Common myeloid progenitor, CD34-positive (primary cell): ENCODE data around the gene HSPBP1.

Experiments used
- CTCF ChIA-PET: fragments of 350-600 bp; sonication (Branson Sonifier 250); formaldehyde crosslinking; loops from one replicate; lab custom pipeline; 2021; ENCODE audit warnings: antibody characterized with exemption; lab: Charles Lee
- POLR2A ChIA-PET: fragments of 350-600 bp; sonication (Branson Sonifier 250); formaldehyde crosslinking; loops from one replicate; lab custom pipeline; 2021; ENCODE audit warnings: antibody characterized with exemption; lab: Charles Lee
- DNase-seq, 3 donors: peaks; one replicate each; pipeline versions ENCODE4 v3.0.0 to v3.0.0-alpha.2; 2013
- H3K27ac ChIP-seq, 2 experiments: 1 replicate in 1 of 2; 2 replicates in 1 of 2; pipeline ENCODE4 v1.7.0; 2013; ENCODE audit warnings: inconsistent platforms in 2 of 2, low read length in 2 of 2, mild to moderate bottlenecking in 2 of 2, low read depth in 1 of 2, moderate library complexity in 1 of 2; ENCODE audit not compliant: severe bottlenecking in 2 of 2, insufficient read depth in 1 of 2, poor library complexity in 1 of 2
- H3K27me3 ChIP-seq, 5 experiments: replicated peaks in 2 of 5; 1 replicate in 3 of 5; 2 replicates in 2 of 5; pipeline versions ENCODE4 v1.6.1 to v1.7.0; 2013; ENCODE audit warnings: low read length in 4 of 5, mild to moderate bottlenecking in 2 of 5, moderate library complexity in 2 of 5, inconsistent platforms in 1 of 5; ENCODE audit not compliant: insufficient read depth in 5 of 5, control insufficient read depth in 4 of 5
- H3K36me3 ChIP-seq, 4 experiments: 1 replicate in 2 of 4; 2 replicates in 2 of 4; pipeline versions ENCODE4 v1.6.1 to v1.7.0; 2013; ENCODE audit warnings: low read length in 3 of 4, control low read depth in 1 of 4, mild to moderate bottlenecking in 1 of 4; ENCODE audit not compliant: control insufficient read depth in 4 of 4, insufficient read depth in 4 of 4
- H3K4me1 ChIP-seq, 4 experiments: 1 replicate in 3 of 4; 2 replicates in 1 of 4; pipeline versions ENCODE4 v1.6.1 to v1.7.1; 2013; ENCODE audit warnings: low read length in 3 of 4, mild to moderate bottlenecking in 3 of 4, control low read depth in 1 of 4, inconsistent platforms in 1 of 4, moderate library complexity in 1 of 4; ENCODE audit not compliant: control insufficient read depth in 4 of 4, insufficient read depth in 4 of 4; ENCODE audit errors: control extremely low read depth in 1 of 4
- H3K4me3 ChIP-seq, 7 experiments: 1 replicate in 4 of 7; 2 replicates in 3 of 7; pipeline versions ENCODE4 v1.5.1 to v1.7.0; 2013; ENCODE audit warnings: mild to moderate bottlenecking in 7 of 7, low read length in 6 of 7, moderate library complexity in 6 of 7, inconsistent platforms in 2 of 7, low read depth in 2 of 7, control low read depth in 1 of 7; ENCODE audit not compliant: insufficient read depth in 4 of 7, control insufficient read depth in 1 of 7; ENCODE audit errors: extremely low read depth in 1 of 7
- H3K9me3 ChIP-seq, 5 experiments: 1 replicate in 4 of 5; 2 replicates in 1 of 5; pipeline versions ENCODE4 v1.6.1 to v1.7.1; 2013; ENCODE audit warnings: low read length in 4 of 5, mild to moderate bottlenecking in 2 of 5, inconsistent platforms in 1 of 5, low read depth in 1 of 5, moderate library complexity in 1 of 5; ENCODE audit not compliant: control insufficient read depth in 4 of 5, insufficient read depth in 2 of 5; ENCODE audit errors: control extremely low read depth in 1 of 5
- WGBS: methylation state at CpG from one replicate; pipeline ENCODE4 v1.1.5; 2013; ENCODE audit not compliant: insufficient coverage; 5-methylcytosine and 5-hydroxymethylcytosine counted together

The HSPBP1 gene

DNA sequence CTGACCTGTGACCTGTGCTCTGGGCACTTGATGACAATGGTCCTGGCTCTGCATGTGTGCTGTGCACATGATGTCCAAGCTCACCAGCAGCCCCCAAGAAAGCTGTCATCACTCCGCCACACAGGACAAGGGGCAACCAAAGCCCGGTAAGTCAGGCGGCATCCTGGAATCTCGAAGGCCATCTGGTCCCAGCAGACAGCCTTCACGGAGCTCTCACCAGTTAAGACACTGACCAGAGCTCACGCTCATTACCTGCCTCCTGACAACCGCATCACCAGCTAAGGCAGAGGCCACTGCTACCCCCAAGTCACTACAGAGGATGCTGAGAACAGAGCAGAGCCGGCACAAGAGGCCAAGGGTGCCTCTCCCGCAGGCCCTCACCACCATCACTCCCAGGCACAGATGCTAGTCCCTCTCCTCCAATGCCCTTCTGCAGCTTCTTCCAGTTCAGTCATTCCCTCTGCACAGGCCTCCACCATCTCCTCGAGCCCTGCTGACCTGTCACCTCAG lies 31.7 kb downstream of the HSPBP1 start:
- no peak for DNase-seq
- Histone ChIP-seq H3K27ac (peak overlapping the region; percentile 69 to 90), H3K9me3 (no peaks in the 10 kb centered on the region), H3K27me3 (no peaks in the 10 kb centered on the region), H3K36me3 (peaks cover 6 to 76% (median 41%) of the 10 kb centered on the region in 4 experiments), H3K4me3 (peak overlapping the region in 1 of 7 experiments; percentile 1), H3K4me1 (peaks cover 14 to 68% (median 63%) of the 10 kb centered on the region in 4 experiments)
- POLR2A ChIA-PET: interaction anchor here (1.4 kb wide), 1 partner anchor 11 kb away, joined by 6 read pairs; the partner anchor contains the start of gene PPP6R1
- CTCF ChIA-PET: interaction anchor here (1.4 to 1.8 kb wide), 3 partner anchors 8 to 11 kb away, joined by 4 to 5 read pairs (median 4); partner anchors contain the start of gene PPP6R1
- 93% methylated on average over 9 of the region's 10 CpGs for WGBS

DNA sequence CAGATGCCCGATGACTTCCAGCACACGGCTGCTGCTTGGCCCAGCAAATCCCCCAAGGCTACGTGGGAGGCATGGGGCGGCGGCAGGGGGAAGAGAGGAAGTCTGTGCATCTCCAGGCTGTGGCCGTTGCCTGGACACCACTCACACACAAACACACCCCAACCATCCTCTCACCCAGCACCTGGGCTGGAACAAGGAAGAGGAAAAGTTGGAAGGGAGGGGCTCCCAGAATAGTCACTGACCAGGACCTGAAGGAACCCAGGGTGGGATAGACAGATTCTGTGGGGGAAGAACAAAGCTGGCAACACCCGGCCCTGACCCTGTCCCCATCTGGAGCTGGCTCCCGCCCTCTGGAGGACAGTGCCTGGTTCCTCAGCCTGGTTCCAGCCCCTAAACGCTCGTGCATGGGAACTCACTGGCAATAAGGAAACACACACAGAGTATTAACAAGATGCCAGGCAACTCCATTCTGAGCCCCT lies 32.2 kb downstream of the HSPBP1 start:
- H3K4me3 ChIP-seq: peak overlapping the region in 2 of 7 experiments; percentile 28 to 52
- ChIA-PET CTCF (interaction anchor here (1.4 to 1.8 kb wide), 3 partner anchors 8 to 12 kb away, joined by 4 to 5 read pairs (median 4); partner anchors contain the start of gene PPP6R1), POLR2A (interaction anchor here (1.4 kb wide), 1 partner anchor 12 kb away, joined by 6 read pairs; the partner anchor contains the start of gene PPP6R1)
- peak overlapping the region; percentile 69 to 90 for H3K27ac ChIP-seq
- peaks cover 11 to 63% (median 58%) of the 10 kb centered on the region in 4 experiments for H3K4me1 ChIP-seq
- WGBS: 27% methylated on average over 5 of the region's 10 CpGs
- peaks cover 6 to 75% (median 42%) of the 10 kb centered on the region in 4 experiments for H3K36me3 ChIP-seq
- H3K27me3 ChIP-seq: no peaks in the 10 kb centered on the region
- peak; percentile 59 to 90 (median 89) for DNase-seq
- H3K9me3 ChIP-seq: no peaks in the 10 kb centered on the region

GRCh38 chr19:55246462-55247451 lies 33.2 kb downstream of the HSPBP1 start:
- POLR2A ChIA-PET: interaction anchor here (0.5 kb wide), 1 partner anchor 881 kb away, joined by 3 read pairs; no protein-coding TSS in a partner anchor
- DNase-seq: no peak
- peaks cover 12 to 84% (median 48%) of the 10 kb centered on the region in 4 experiments for H3K36me3 ChIP-seq
- WGBS: 93% methylated on average over 40 of the region's 40 CpGs
- peak overlapping the region in 1 of 7 experiments; percentile 52 for H3K4me3 ChIP-seq
- no peaks in the 10 kb centered on the region for H3K27me3 ChIP-seq
- CTCF ChIA-PET: interaction anchor here (0.8 to 1.7 kb wide), 4 partner anchors 8 to 142 kb away, joined by 3 to 4 read pairs (median 4); no protein-coding TSS in a partner anchor
- H3K4me1 ChIP-seq: peaks cover 7 to 54% (median 49%) of the 10 kb centered on the region in 4 experiments
- H3K9me3 ChIP-seq: no peaks in the 10 kb centered on the region
- H3K27ac ChIP-seq: peak overlapping the region; percentile 69 to 90

DNA sequence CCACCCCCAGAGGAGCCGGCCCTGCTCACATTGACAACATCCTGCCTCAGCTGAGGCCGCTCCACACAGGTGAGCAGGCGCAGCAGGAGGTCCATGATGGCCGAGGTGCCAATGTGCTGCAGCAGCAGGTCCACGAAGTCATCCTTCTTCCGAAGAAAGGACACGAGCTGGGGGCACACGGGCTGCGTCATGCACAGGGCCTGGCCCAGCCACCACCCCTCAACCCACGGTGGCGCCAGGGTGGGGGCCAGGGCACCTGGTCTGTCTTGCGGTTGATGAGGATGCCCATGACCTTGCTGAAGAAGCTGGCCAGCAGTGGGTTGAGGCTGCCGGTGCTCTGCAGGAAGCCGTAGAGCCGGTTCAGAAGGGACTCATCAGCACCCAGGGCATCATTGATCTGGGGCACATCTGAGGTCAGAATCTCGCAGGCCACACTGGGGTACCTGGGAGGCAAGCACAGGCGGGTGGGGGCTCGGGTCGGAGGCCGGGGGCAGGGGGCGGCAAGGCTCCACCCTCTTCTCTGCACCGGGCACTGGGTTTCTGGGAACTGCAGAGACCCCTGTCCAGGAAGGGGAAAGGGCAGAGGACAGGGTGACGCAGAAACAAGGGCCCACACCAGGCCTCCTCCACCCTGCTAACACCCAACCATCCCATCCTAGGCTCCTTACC lies 34.5 kb downstream of the HSPBP1 start:
- WGBS: over 99% methylated on average over 15 of the region's 23 CpGs
- Histone ChIP-seq H3K4me1 (peaks cover 0 to 40% (median 35%) of the 10 kb centered on the region in 4 experiments), H3K27ac (peak overlapping the region in 1 of 2 experiments; percentile 38), H3K36me3 (peaks cover 15 to 89% (median 59%) of the 10 kb centered on the region in 4 experiments), H3K4me3 (no peak overlapping the region), H3K9me3 (no peaks in the 10 kb centered on the region), H3K27me3 (no peaks in the 10 kb centered on the region)
- no peak for DNase-seq
- ChIA-PET POLR2A (interaction anchor here (0.8 kb wide), 1 partner anchor 14 kb away, joined by 4 read pairs; the partner anchor contains the start of gene PPP6R1), CTCF (interaction anchor here (1.0 to 1.7 kb wide), 3 partner anchors 9 to 143 kb away, joined by 3 to 4 read pairs (median 4); no protein-coding TSS in a partner anchor)

GRCh38 chr19:55244004-55244680 lies 35.8 kb downstream of the HSPBP1 start:
- Histone ChIP-seq H3K27me3 (no peaks in the 10 kb centered on the region), H3K9me3 (no peaks in the 10 kb centered on the region), H3K4me3 (no peak overlapping the region), H3K4me1 (peaks cover 0 to 28% (median 25%) of the 10 kb centered on the region in 4 experiments), H3K36me3 (peaks cover 18 to 94% (median 67%) of the 10 kb centered on the region in 4 experiments), H3K27ac (peak overlapping the region in 1 of 2 experiments; percentile 43)
- WGBS: 97% methylated on average over 11 of the region's 12 CpGs
- POLR2A ChIA-PET: no interaction called here
- no peak for DNase-seq
- CTCF ChIA-PET: interaction anchor here (1.0 to 1.6 kb wide), 2 partner anchors 9 to 43 kb away, joined by 3 to 5 read pairs; no protein-coding TSS in a partner anchor

DNA sequence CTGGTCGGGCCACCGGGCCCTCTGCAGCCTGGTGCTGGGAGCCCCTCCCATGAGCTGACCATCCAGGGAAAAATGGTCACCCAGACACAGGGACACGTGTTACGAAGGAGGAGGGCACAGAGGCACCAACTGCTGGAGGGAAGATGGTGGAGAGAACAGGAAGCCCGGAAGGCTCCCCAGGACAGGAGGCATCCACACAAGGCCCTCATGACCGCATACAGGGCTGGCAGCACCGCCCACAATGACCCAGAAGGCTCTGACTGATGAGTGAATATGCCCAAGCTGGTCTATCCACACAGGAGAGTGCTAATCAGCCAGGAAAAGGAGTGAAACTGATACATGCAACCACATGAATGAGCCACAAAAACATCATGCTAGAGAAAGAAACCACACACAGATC lies 37.4 kb downstream of the HSPBP1 start:
- Histone ChIP-seq H3K27me3 (no peaks in the 10 kb centered on the region), H3K4me1 (peaks cover 0 to 12% (median 8%) of the 10 kb centered on the region in 4 experiments), H3K9me3 (no peaks in the 10 kb centered on the region), H3K36me3 (peaks cover 25 to 94% (median 75%) of the 10 kb centered on the region in 4 experiments), H3K4me3 (no peak overlapping the region), H3K27ac (no peak overlapping the region)
- WGBS: 99% methylated on average over 5 of the region's 7 CpGs
- no peak for DNase-seq
- ChIA-PET POLR2A (interaction anchor here (0.6 kb wide), 1 partner anchor 41 kb away, joined by 3 read pairs; no protein-coding TSS in a partner anchor), CTCF (interaction anchor here (0.7 to 1.7 kb wide), 2 partner anchors 11 to 13 kb away, joined by 3 to 4 read pairs; no protein-coding TSS in a partner anchor)
